BLaER1 (cell line): ENCODE measurements around the gene CAST.

Experiments
- H3K27ac ChIP-seq: shearing (Covaris generic); formaldehyde crosslinking; 2 replicates; pipeline ENCODE4 v1.8.1; 2022
- H3K27me3 ChIP-seq: shearing (Covaris generic); formaldehyde crosslinking; 2 replicates; pipeline ENCODE4 v1.8.1; 2022
- H3K36me3 ChIP-seq: shearing (Covaris generic); formaldehyde crosslinking; 2 replicates; pipeline ENCODE4 v1.8.1; 2022
- H3K4me1 ChIP-seq: shearing (Covaris generic); formaldehyde crosslinking; 2 replicates; pipeline ENCODE4 v1.8.1; 2022
- H3K4me2 ChIP-seq: shearing (Covaris generic); formaldehyde crosslinking; 2 replicates; pipeline ENCODE4 v1.8.1; 2022
- H3K4me3 ChIP-seq: shearing (Covaris generic); formaldehyde crosslinking; 2 replicates; pipeline ENCODE4 v1.8.1; 2022
- H3K9ac ChIP-seq: shearing (Covaris generic); formaldehyde crosslinking; 2 replicates; pipeline ENCODE4 v1.8.1; 2022
- H3K9me3 ChIP-seq: shearing (Covaris generic); formaldehyde crosslinking; 2 replicates; pipeline ENCODE4 v1.8.1; 2022
- H4K20me1 ChIP-seq: shearing (Covaris generic); formaldehyde crosslinking; 2 replicates; pipeline ENCODE4 v1.8.1; 2022
- Cebpa-rat ChIP-seq: shearing (Covaris generic); IDR thresholded peaks from 2 replicates; pipeline ENCODE4 v1.8.1; 2022

Gene CAST

DNA sequence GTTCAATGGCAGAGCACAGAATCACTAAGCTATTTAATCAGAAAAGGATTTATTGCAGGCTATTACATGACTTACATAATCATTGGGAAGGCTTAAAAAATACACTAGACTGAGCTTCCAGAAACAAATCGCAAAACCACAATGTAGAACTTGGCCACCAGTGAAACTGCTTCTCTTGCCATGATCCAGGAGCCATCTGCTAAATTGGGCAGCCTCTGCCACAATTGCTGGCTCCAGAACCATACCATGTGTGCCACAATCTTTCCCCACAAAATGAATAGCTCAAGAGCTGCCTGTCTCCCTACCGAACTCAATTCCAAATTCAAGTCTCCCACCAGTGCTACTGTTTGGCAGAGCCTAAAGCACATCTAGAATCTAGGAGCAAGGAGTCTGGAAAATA lies 155.3 kb downstream of the CAST start:
- Histone ChIP-seq H3K36me3 (no peaks in the 10 kb centered on the region), H3K27ac (peak overlapping the region; percentile 86), H3K4me3 (peak overlapping the region; percentile 54), H3K4me2 (peak overlapping the region; percentile 96), H4K20me1 (no peaks in the 10 kb centered on the region), H3K27me3 (no peaks in the 10 kb centered on the region), H3K4me1 (peaks cover 52% of the 10 kb centered on the region), H3K9ac (peak overlapping the region; percentile 67; the same call in 1 of the 2 replicates), H3K9me3 (no peaks in the 10 kb centered on the region)
- no peak for TF ChIP-seq Cebpa-rat

DNA sequence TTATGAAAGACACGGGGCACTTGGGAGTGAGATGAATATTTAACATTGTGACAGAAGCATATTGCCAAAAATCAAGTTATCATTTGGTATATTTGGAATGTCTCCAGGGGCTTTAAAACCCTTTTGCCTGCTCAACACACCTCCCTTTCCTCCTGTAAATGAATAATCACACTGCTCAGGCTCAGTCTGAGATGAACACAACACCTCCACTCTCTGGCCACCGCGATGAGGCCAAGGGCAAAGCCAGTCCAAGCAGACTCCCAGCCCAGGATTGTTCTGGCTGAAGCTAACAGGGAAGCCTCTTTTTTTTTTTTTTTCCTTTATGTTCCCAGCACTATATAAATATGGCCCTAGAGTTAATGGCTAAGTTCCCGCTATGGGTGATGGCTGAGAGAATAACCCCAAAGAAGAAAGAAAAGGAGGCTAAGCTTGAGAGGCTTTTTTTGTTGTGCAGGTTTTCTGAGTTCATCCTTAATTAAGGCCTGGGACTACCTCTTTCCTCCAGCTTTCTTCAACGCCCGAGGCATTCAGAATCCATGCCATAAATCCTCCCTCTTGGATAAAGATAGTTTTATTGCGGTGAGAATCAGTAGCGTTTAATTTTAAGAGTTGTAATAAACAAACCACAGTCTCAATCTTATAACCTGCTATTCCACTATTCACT lies 156.1 kb downstream of the CAST start:
- Histone ChIP-seq H3K36me3 (no peaks in the 10 kb centered on the region), H3K4me1 (peaks cover 55% of the 10 kb centered on the region), H3K4me2 (peak overlapping the region; percentile 96), H3K27me3 (no peaks in the 10 kb centered on the region), H3K9ac (peak overlapping the region; percentile 67; the same call in 1 of the 2 replicates), H3K27ac (peak overlapping the region; percentile 86), H3K9me3 (no peaks in the 10 kb centered on the region), H4K20me1 (no peaks in the 10 kb centered on the region), H3K4me3 (no peak overlapping the region)
- no peak for TF ChIP-seq Cebpa-rat

DNA sequence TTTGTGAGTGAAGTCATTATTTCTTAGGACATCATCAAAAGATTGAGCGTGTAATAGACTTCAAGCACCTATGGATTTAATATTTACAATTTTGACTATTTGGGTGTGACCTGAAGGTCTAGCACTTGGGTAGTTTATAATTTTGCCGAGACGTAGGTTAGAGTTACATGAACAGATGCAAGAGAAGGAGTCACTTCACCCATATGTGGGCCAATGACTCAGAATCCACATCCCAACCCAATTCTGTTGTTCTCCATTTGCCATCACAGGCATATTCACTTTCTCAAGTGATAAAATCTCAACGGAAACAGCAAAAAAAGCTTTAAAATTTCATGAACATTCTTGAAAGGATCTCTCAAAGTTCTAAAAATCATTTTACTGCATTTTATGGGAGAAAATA lies 157.6 kb downstream of the CAST start:
- H3K27me3 ChIP-seq: no peaks in the 10 kb centered on the region
- no peak overlapping the region for H3K9ac ChIP-seq
- TF ChIP-seq Cebpa-rat: no peak
- no peak overlapping the region for H3K4me2 ChIP-seq
- H3K4me1 ChIP-seq: peaks cover 55% of the 10 kb centered on the region
- H4K20me1 ChIP-seq: no peaks in the 10 kb centered on the region
- H3K4me3 ChIP-seq: no peak overlapping the region
- H3K9me3 ChIP-seq: no peaks in the 10 kb centered on the region
- no peaks in the 10 kb centered on the region for H3K36me3 ChIP-seq
- no peak overlapping the region for H3K27ac ChIP-seq

DNA sequence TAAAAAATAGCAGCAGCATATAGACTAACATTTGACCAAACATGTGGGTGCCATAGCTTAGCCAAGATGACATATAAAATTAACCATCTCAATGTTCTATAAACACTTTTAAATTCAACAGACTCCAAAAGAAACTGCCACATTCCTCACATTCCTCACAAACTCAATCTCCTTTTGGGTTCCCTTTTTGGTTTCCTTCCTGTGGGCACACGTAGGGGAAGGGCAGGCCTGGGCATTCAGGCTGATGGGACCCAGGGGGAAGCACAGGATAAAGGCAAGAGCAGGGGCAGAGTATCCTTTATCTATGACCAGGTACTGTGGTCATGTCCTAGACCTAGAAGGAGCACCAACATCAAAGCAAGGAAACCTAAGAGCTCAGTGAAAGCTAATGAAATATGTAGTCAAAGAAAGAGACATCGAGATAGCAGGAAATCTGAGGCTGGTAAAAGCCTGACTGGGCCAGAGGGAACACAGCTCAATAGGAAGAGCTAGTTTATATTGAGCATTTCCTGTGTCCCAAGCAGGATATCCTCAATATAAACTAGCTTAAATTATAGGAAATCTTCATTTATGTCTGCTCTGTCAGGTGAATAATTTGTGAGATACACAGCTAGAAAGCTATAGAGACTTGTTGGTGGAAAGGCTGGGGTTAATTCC lies 159.2 kb downstream of the CAST start:
- H3K4me3 ChIP-seq: no peak overlapping the region
- no peak overlapping the region for H3K9ac ChIP-seq
- H3K9me3 ChIP-seq: no peaks in the 10 kb centered on the region
- H3K36me3 ChIP-seq: no peaks in the 10 kb centered on the region
- no peak for TF ChIP-seq Cebpa-rat
- no peaks in the 10 kb centered on the region for H3K27me3 ChIP-seq
- H3K4me2 ChIP-seq: peak overlapping the region; percentile 51
- H4K20me1 ChIP-seq: no peaks in the 10 kb centered on the region
- H3K27ac ChIP-seq: no peak overlapping the region
- H3K4me1 ChIP-seq: peaks cover 44% of the 10 kb centered on the region

DNA sequence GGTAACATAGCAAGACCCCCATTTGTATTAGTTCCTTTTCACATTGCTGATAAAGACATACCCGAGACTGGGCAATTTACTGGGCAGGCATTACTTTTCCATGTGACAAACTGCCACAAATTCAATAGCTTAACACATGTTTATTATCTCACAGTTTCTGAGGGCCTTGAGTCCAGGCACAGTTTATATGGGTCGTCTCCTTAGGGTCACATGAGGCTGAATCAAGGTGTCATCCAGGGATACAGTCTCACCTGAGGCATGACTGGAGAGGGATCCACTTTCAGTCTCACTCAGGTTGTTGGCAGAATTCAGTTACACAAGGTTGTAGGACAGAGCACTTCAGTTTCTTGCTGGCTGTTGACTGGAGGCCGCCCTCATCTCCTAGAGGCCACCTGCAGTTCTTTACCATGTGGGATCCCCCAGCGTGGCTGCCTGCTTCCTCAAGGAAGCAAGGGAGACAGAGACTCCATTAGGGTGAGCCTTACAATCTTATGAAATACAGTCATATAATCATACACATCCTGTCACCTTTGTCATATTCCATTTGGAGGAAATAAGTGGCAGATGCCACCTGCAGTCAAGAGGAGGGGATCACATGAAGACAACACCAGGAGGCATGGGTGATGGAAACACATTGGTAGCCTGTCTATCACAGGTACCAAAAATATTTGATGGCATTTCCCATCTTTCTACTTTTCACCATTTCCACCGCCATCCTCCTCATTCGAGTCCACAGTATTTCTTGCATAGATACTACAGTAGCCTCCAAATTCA lies 160.7 kb downstream of the CAST start:
- H3K4me3 ChIP-seq: no peak overlapping the region
- no peaks in the 10 kb centered on the region for H3K9me3 ChIP-seq
- no peaks in the 10 kb centered on the region for H3K36me3 ChIP-seq
- H3K27ac ChIP-seq: no peak overlapping the region
- H4K20me1 ChIP-seq: no peaks in the 10 kb centered on the region
- peaks cover 29% of the 10 kb centered on the region for H3K4me1 ChIP-seq
- H3K27me3 ChIP-seq: no peaks in the 10 kb centered on the region
- no peak overlapping the region for H3K4me2 ChIP-seq
- H3K9ac ChIP-seq: no peak overlapping the region
- no peak for TF ChIP-seq Cebpa-rat

DNA sequence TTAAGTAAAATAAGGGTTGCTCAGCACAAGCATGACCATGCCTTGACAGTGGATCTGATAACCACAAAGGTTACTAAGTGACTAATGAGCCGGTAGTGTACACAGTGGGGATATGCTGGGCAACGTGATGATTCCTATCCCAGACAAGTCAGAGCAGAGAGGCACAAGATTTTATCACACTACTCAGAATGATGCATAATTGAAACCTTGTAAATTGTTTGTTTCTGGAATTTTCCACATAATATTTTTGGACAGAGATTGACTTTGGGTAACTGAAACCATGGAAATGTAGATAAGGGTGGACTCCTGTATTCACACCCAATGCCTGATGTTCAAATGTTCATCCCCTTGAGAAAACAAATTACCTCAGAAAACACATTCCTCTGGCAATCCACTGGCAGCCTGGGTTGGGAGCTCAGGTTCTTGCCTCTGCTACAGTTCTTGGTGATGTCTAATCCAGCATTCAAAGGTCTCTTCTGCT lies 161.8 kb downstream of the CAST start:
- H4K20me1 ChIP-seq: no peaks in the 10 kb centered on the region
- peaks cover 21% of the 10 kb centered on the region for H3K4me1 ChIP-seq
- H3K9me3 ChIP-seq: no peaks in the 10 kb centered on the region
- H3K27me3 ChIP-seq: no peaks in the 10 kb centered on the region
- no peak for TF ChIP-seq Cebpa-rat
- H3K9ac ChIP-seq: no peak overlapping the region
- no peak overlapping the region for H3K4me2 ChIP-seq
- H3K36me3 ChIP-seq: no peaks in the 10 kb centered on the region
- H3K27ac ChIP-seq: no peak overlapping the region
- H3K4me3 ChIP-seq: no peak overlapping the region
